HG03064 (cell line): ENCODE data around the gene SMARCAL1.

ENCODE experiments used
- ATAC-seq: cut with Tn5 transposase; IDR thresholded peaks from one replicate; pipeline ENCODE4 v1.9.1; 2021; ENCODE audit warnings: low read depth; ENCODE audit not compliant: unreplicated experiment

Gene SMARCAL1

GRCh38 chr2:216522892-216523502, 110.7 kb downstream of the SMARCAL1 start:
- no peak for ATAC-seq

DNA sequence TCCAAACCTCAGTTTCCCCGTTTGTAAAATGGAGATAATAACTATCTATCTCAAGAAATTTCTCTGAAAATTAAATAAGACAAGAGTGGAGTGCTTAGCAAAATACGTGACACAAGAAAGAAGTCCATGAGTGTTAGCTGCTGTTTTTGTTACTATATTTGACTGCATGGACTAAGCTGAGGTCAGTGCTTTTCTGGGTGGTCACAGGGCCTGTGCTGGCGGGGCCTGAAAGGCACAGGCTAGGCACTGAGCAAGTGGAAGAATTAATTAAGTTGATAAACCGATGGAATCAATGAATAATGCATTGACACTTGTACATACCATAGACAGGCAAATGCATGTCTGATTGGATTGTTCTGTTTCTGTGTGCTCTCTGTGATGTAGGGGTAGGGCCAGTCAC, 113.7 kb downstream of the SMARCAL1 start:
- no peak for ATAC-seq

DNA sequence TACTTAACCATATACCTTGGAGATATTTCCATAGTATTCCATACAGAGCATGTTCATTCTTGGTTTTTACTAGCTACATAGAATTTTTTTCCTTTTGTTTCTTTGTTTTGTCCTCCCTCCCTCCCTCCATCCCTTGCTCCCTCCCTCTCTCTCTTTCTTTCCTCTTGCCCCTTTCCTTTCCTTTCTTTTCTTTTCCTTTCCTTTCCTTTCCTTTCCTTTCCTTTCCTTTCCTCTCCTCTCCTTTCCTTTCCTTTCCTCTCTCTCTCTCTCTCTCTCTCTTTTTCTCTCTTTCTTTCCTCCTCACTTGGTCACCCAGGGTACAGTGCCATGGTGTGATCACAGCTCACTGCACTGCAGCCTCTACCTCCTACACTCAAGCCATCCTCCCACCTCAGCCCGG, 114.7 kb downstream of the SMARCAL1 start:
- ATAC-seq = no peak

DNA sequence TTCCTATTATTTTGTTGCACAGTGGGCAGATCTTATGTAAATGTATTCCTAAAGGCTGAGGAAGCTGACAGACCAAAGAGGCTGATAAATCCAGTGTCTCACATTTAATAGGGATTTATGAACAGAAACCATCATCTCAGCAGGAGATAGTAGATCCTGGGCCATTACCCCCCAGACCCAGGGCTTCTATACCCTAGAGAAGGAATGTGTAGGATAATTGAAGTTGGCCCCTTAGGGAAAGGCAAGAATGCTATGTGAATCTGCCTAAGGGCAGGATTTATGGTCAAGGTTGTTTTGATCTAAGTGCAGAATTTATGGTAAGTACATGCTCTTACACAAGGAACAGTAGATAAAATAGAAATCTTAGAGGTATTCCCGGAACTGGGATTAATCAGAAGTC, 115.3 kb downstream of the SMARCAL1 start:
- no peak for ATAC-seq

- no peak for ATAC-seq
These were observed 120.3 kb downstream of the SMARCAL1 start for GRCh38 chr2:216532562-216532961.
